ENCODE data around the gene FRMD4A. TPM values are rescaled to one million over a fixed set of nuclear protein-coding genes. Genes with fewer than 3 reads are reported as not detected.

FRMD4A gene
- 10 to 100 TPM in 2 of 4 donors, 1 to 10 TPM in 2; 5.6 to 34.1 (median 19.4) TPM for total RNA-seq

- Histone ChIP-seq H3K27me3 (no peaks in the 10 kb centered on the region), H3K4me3 (no peak within 1 kb of the TSS), H3K36me3 (no peaks in the 10 kb centered on the region), H3K9me3 (no peaks in the 10 kb centered on the region), H3K4me1 (no peaks in the 10 kb centered on the region), H3K27ac (no peak within 1 kb of the TSS)
- intact Hi-C loops (cut with DNase I; ENCODE audit: low total_unique reads): no loop called here
- TF ChIP-seq CTCF (IDR thresholded peaks at IDR 0.05): no peak
- no peak for TF ChIP-seq POLR2A (IDR thresholded peaks at IDR 0.05)
- DNase-seq: no peak
These were observed at the start of gene FRMD4A for GRCh38 chr10:14330388-14331061. FRMD4A (minus strand) TSS chr10:14330924.

GRCh38 chr10:14379556-14380280 is 49.0 kb upstream of the FRMD4A start:
- Histone ChIP-seq H3K4me1 (no peaks in the 10 kb centered on the region), H3K36me3 (no peaks in the 10 kb centered on the region), H3K4me3 (no peak overlapping the region), H3K27me3 (no peaks in the 10 kb centered on the region), H3K27ac (no peak overlapping the region), H3K9me3 (no peaks in the 10 kb centered on the region)
- TF ChIP-seq POLR2A (IDR thresholded peaks at IDR 0.05) (no peak), CTCF (IDR thresholded peaks at IDR 0.05) (no peak)
- DNase-seq: no peak
- intact Hi-C loops (cut with DNase I; ENCODE audit: low total_unique reads): no loop called here

- no peaks in the 10 kb centered on the region for H3K27me3 ChIP-seq
- TF ChIP-seq POLR2A (IDR thresholded peaks at IDR 0.05) (no peak), CTCF (IDR thresholded peaks at IDR 0.05) (no peak)
- no peaks in the 10 kb centered on the region for H3K9me3 ChIP-seq
- intact Hi-C loops (cut with DNase I; ENCODE audit: low total_unique reads): no loop called here
- no peak overlapping the region for H3K27ac ChIP-seq
- H3K4me1 ChIP-seq: no peaks in the 10 kb centered on the region
- no peak for DNase-seq
- H3K36me3 ChIP-seq: no peaks in the 10 kb centered on the region
- H3K4me3 ChIP-seq: no peak overlapping the region
These were observed 47.8 kb upstream of the FRMD4A start for GRCh38 chr10:14378387-14378960.

GRCh38 chr10:14377591-14378175 is 47.0 kb upstream of the FRMD4A start:
- Histone ChIP-seq H3K36me3 (no peaks in the 10 kb centered on the region), H3K27me3 (no peaks in the 10 kb centered on the region), H3K27ac (no peak overlapping the region), H3K9me3 (no peaks in the 10 kb centered on the region), H3K4me3 (no peak overlapping the region), H3K4me1 (no peaks in the 10 kb centered on the region)
- TF ChIP-seq POLR2A (IDR thresholded peaks at IDR 0.05): no peak
- TF ChIP-seq CTCF (IDR thresholded peaks at IDR 0.05): no peak
- intact Hi-C loops (cut with DNase I; ENCODE audit: low total_unique reads): no loop called here
- no peak for DNase-seq

Data from uterus (tissue), 4 donors.